Measurements from ENCODE around the gene ABCD3. TPM values are rescaled to one million over a fixed set of nuclear protein-coding genes. Genes with fewer than 3 reads are reported as not detected.

The ABCD3 gene
- total RNA-seq, 8 experiments from 2014 or later = 41.9 to 222 (median 47.4) TPM

DNA sequence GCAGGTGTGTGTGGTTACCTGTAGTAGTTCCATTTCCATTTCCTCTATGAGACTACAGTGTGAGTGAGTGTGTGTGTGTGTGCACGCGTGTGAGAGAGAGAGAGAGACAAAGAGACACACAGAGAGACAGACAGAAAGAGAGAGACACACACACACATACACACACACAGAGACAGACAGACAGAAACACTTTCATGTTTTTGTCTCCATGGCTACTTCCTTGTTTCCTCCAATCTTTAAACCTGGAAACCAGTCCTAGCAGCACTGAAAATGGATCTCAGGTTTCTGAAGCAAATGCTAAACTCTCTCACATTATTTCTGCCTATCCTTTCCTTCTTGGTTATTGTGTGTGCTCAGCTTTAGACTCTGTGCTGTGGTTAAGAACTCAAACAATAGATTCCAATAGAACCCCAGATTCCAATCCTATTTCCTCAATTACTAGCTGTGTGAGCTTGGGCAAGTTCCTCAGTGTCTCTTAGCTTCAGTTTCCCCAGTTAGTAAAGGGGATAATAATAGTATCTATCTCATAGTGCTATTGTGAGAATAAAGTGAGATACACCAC is 22.4 kb upstream of the ABCD3 start:
- H3K4me3 ChIP-seq = no peak overlapping the region
- no peak overlapping the region for H3K27ac ChIP-seq
- H3K4me1 ChIP-seq (replicated peaks in 1 of 2) = no peaks in the 10 kb centered on the region
- no peak for ATAC-seq (replicated peaks in 6 of 8)
- 50 to 100% (median 100%) methylated on average over 2 of the region's 2 CpGs; no CpG with 5 or more reads in 5 of the 10 experiments for WGBS, 10 experiments
- in situ Hi-C loops (cut with MboI; ENCODE audit: low pct_unique_long_range_greater_than_20kb in 2 of 9, low sequenced_read_pairs in 9 of 9, unreplicated experiment in 9 of 9) = no loop called here

DNA sequence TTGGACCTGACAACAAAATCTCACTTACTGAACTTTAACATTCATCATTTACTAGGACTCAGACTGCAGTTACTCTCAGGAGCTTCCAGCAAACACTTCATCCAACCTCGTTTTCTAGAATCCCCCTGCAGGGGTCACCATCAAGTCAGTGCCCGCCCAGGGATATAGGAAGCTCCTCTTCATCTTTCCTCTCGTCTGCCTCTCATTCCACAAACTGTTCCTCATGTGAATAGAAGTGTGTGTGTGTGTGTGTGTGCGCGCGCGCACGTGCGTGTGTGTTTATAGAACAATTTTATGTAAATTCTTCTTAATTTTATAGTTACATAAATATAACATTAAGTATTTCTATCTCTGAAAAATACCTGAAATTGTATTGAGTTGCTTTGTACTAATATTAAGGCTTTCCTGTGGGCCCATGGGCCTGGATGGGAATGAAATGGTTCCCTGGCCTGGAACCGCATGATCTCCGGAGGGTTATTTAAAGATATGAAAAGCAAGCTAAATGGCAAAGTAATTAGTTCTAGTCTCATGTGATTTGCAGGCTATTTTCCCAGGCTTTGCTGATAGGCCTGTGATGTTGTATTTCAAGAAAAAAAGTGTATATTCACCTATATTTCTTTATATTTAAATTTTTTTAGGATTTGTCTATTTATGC is 21.7 kb upstream of the ABCD3 start:
- peak in 1 of 8 experiments; percentile 47 for ATAC-seq (replicated peaks in 6 of 8)
- WGBS, 10 experiments = 0 to 100% (median 85%) methylated on average over 1 to 11 of the region's 11 CpGs; no CpG with 5 or more reads in 3 of the 10 experiments
- Histone ChIP-seq H3K27ac (no peak overlapping the region), H3K4me3 (no peak overlapping the region), H3K4me1 (replicated peaks in 1 of 2) (no peaks in the 10 kb centered on the region)
- in situ Hi-C loops (cut with MboI; ENCODE audit: low pct_unique_long_range_greater_than_20kb in 2 of 9, low sequenced_read_pairs in 9 of 9, unreplicated experiment in 9 of 9) = no loop called here

DNA sequence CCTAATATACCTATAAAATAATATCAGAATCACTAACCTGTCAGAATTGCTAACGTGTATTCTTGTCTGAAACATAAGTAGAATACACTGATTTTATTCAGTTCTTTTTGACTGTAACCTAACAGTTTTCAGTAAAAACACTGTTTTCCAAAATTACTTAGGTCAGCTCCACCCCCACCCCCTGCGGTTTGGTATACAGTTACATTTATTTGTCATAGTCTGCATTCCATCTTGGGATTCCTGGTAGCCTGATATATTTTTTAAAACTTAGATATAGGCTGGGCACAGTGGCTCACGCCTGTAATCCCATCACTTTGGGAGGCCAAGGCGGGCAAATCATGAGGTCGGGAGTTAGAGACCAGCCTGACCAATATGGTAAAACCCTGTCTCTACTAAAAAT is 19.8 kb upstream of the ABCD3 start:
- in situ Hi-C loops (cut with MboI; ENCODE audit: low pct_unique_long_range_greater_than_20kb in 2 of 9, low sequenced_read_pairs in 9 of 9, unreplicated experiment in 9 of 9) = no loop called here
- no peak for ATAC-seq (replicated peaks in 6 of 8)
- H3K4me3 ChIP-seq = no peak overlapping the region
- WGBS, 10 experiments = 42 to 100% (median 82%) methylated on average over 1 to 5 of the region's 5 CpGs
- no peak overlapping the region for H3K27ac ChIP-seq
- H3K4me1 ChIP-seq (replicated peaks in 1 of 2) = no peaks in the 10 kb centered on the region

DNA sequence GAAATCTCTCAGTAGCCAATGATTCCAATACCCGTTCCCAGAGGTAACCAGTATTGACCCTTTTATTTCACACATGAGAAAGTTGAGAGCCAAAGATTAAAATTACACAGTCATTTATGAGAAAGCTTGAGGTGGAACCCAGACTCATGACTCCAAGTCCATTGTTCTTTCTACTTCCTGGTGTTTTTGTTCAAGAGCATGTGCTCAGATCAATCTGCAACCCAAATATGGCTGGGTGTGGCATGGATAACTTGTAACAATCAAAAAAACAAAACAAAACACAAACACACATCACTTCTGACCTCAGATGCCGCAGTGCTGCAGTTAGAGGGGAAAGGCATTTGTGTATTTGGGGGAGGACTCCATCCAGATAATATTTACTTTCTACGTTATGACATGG is 18.7 kb upstream of the ABCD3 start:
- no peak overlapping the region for H3K4me3 ChIP-seq
- H3K4me1 ChIP-seq (replicated peaks in 1 of 2) = no peaks in the 10 kb centered on the region
- H3K27ac ChIP-seq = no peak overlapping the region
- in situ Hi-C loops (cut with MboI; ENCODE audit: low pct_unique_long_range_greater_than_20kb in 2 of 9, low sequenced_read_pairs in 9 of 9, unreplicated experiment in 9 of 9) = no loop called here
- ATAC-seq (replicated peaks in 6 of 8) = peak in 2 of 8 experiments; percentile 58 to 71
- WGBS, 10 experiments = 83 to 100% (median 92%) methylated on average over 1 to 3 of the region's 3 CpGs

DNA sequence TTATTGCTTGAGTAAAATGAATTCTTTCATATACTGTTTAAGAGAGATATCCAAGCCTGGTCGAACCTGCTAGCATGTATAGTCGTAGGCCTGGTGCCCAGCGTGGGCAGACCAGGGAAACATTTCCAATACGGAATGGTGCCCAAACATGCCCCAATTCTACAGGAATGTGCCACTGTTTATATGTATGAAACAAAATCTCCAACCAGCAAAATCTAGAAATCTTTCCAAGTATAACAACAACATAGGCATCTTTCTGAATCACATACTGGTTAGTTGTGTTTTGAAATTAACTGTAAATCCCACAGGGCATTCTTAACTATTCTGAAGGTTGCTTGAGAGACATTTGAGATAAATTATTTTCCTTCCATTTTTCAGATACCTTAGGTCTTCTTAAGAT is 17.0 kb upstream of the ABCD3 start:
- ATAC-seq (replicated peaks in 6 of 8) = no peak
- 60 to 100% (median 91%) methylated on average over 1 to 4 of the region's 4 CpGs; no CpG with 5 or more reads in 1 of the 10 experiments for WGBS, 10 experiments
- in situ Hi-C loops (cut with MboI; ENCODE audit: low pct_unique_long_range_greater_than_20kb in 2 of 9, low sequenced_read_pairs in 9 of 9, unreplicated experiment in 9 of 9) = no loop called here
- Histone ChIP-seq H3K4me1 (replicated peaks in 1 of 2) (no peaks in the 10 kb centered on the region), H3K4me3 (no peak overlapping the region), H3K27ac (no peak overlapping the region)

DNA sequence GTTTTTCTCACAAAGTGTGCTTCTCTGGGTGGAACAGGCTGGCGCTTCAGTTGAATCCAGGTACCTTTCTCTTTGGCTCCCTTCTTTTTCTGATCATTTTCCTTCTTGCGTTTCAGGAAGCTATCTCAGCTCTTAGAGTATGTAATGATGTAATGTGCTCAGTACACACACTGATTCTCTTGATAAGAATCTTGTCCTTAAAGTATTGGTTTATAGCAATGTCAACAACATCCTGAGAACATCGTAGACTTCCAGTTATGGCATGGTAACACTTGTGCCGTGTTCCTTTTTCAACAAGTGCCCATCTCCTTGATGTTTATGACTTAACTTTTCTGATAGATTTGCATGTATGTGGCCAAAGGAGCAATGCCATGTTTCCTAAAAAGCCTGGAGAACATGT is 11.7 kb upstream of the ABCD3 start:
- 47 to 100% (median 93%) methylated on average over 2 to 4 of the region's 4 CpGs; no CpG with 5 or more reads in 1 of the 10 experiments for WGBS, 10 experiments
- ATAC-seq (replicated peaks in 6 of 8) = no peak
- Histone ChIP-seq H3K4me1 (replicated peaks in 1 of 2) (no peaks in the 10 kb centered on the region), H3K4me3 (no peak overlapping the region), H3K27ac (no peak overlapping the region)
- in situ Hi-C loops (cut with MboI; ENCODE audit: low pct_unique_long_range_greater_than_20kb in 2 of 9, low sequenced_read_pairs in 9 of 9, unreplicated experiment in 9 of 9) = no loop called here

DNA sequence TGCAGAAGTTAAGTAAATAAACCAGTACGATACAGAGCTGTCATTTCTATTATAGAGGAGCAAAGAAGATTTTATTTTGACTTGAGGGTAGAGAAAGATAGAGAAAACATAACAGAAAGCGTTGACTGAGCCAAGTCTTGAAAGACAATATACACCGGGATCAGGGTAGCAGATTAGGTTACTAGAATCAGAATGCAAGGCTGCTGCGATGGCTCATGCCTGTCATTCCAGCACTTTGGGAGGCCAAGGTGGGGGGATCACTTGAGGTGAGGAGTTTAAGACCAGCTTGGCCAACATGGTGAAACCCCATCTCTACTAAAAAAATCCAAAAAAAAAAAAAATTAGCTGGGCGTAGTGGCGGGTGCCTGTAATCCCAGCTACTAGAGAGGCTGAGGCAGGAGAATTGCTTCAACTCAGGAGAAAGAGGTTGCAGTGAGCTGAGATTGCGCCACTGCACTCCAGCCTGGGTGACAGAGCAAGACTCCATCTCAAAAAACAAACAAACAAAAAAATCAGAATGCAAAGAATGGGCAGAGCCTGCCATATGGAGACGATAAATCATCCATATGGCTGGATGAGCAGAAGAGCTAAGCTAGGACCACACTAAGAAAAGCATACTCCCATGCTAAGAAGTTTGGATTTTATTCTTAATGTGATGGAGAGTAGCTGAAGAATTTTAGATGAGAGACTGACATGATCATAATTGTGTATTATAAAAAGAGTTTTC is 9.9 kb upstream of the ABCD3 start:
- in situ Hi-C loops (cut with MboI; ENCODE audit: low pct_unique_long_range_greater_than_20kb in 2 of 9, low sequenced_read_pairs in 9 of 9, unreplicated experiment in 9 of 9) = no loop called here
- Histone ChIP-seq H3K4me3 (no peak overlapping the region), H3K27ac (no peak overlapping the region), H3K4me1 (replicated peaks in 1 of 2) (no peaks in the 10 kb centered on the region)
- peak in 4 of 8 experiments; percentile 27 to 76 (median 47) for ATAC-seq (replicated peaks in 6 of 8)
- 46 to 100% (median 78%) methylated on average over 2 to 8 of the region's 8 CpGs for WGBS, 10 experiments

DNA sequence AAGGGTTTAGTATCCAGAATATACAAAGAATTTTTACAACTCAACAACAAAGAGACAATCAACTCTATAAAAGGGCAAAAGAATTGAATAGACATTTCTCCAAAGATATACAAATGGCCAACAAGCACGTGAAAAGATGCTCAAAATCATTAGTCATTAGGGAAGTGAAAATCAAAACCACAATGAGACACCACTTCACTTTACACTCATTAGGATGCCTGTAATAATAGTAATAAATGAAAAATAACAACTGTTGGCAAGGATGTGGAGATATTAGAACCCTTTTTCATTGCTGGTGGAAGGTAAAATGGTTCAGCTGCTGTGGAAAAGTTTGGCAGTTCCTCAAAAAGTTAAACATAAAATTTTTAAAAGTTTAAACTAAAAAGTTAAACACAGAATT is 7.0 kb upstream of the ABCD3 start:
- WGBS, 10 experiments = 10 to 82% (median 50%) methylated on average over 1 of the region's 1 CpG; no CpG with 5 or more reads in 1 of the 10 experiments
- H3K4me1 ChIP-seq (replicated peaks in 1 of 2) = no peaks in the 10 kb centered on the region

DNA sequence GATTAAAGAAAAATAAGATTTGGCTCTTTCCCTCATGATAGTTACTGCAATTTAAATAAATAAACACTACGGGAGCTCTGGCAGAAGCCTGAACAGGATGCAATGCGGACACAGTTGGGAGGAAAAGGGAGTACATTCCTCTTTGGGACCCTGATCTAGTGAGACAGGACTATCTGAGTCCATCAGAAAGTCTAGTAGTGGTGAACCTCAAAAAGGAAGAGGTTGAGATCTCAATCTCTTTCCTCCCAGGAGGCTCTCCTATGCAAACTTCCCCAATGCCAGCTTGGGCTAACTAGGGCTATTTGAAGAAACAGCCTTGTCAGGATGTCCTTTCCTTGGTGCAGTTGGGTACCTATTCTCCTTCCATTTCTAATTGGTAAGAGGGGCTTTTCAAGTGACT is 4.9 kb upstream of the ABCD3 start:
- Histone ChIP-seq H3K4me1 (replicated peaks in 1 of 2) (peaks cover 6 to 11% of the 10 kb centered on the region in 2 donors), H3K4me3 (no peak overlapping the region), H3K27ac (no peak overlapping the region)
- no peak for ATAC-seq (replicated peaks in 6 of 8)
- 49 to 100% (median 91%) methylated on average over 1 to 2 of the region's 2 CpGs for WGBS, 10 experiments
- in situ Hi-C loops (cut with MboI; ENCODE audit: low pct_unique_long_range_greater_than_20kb in 2 of 9, low sequenced_read_pairs in 9 of 9, unreplicated experiment in 9 of 9) = no loop called here

More for the DNA sequence above, 7.0 kb upstream of the ABCD3 start:
- ATAC-seq (replicated peaks in 6 of 8) = no peak
- no peak overlapping the region for H3K27ac ChIP-seq
- in situ Hi-C loops (cut with MboI; ENCODE audit: low pct_unique_long_range_greater_than_20kb in 2 of 9, low sequenced_read_pairs in 9 of 9, unreplicated experiment in 9 of 9) = no loop called here
- no peak overlapping the region for H3K4me3 ChIP-seq

DNA sequence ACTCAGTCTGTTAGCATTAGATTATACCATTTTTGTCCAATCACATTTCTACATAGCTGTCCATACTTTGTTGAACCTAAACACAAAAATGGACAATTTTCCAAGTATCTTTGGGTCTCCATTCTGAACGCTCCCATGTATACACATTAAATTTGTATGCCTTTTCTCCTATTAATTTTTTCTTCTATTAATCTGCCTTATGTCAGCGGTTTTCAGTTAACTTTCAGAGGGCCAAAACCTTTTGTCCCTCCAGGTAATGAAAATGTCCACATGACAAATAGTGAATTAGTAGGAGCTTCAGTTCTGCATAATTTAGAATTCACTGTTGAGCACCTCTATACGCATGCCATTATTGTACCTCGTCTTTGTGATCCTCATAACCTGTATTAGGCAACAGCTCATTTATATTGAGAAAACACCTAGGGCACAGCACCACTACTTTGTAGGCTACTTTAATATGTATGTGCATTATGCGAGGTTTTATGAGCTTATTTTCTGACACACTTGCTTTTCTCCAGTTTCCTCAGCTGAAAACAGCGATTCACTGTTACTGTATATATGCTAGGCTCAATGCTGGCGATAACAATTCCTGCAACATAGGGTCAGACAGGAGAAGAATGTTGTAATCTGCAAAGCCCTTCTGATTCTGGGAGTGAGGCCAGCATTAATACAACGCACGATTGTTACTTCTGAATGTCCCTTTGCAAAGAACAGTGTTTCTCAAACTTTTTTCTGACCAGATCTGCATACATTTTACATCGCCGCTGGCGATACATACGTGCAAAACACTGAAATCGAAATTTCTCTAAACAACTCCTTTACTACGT is 1.1 kb upstream of the ABCD3 start:
- peak in 3 of 8 experiments; percentile 5 to 21 (median 5) for ATAC-seq (replicated peaks in 6 of 8)
- 10 to 100% (median 49%) methylated on average over 3 to 15 of the region's 15 CpGs for WGBS, 10 experiments
- in situ Hi-C loops (cut with MboI; ENCODE audit: low pct_unique_long_range_greater_than_20kb in 2 of 9, low sequenced_read_pairs in 9 of 9, unreplicated experiment in 9 of 9) = no loop called here

DNA sequence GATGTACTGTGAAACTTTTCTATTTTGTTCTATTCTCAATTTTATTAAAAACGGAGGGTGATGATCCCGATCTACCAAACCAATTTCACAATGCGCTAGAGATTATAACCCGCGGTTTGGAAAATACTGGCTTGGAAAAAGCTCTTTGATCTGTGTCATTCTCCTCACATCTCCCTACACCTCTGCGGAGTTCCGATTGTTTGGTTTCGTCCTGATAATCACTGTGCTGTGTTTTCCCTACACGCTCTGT is 536 bp upstream of the ABCD3 start:
- ATAC-seq (replicated peaks in 6 of 8) = no peak
- H3K27ac ChIP-seq = peak overlapping the region; percentile 70 to 80
- H3K4me1 ChIP-seq (replicated peaks in 1 of 2) = peaks cover 10 to 29% of the 10 kb centered on the region in 2 donors
- H3K4me3 ChIP-seq = peak overlapping the region; percentile 65 to 87 (median 76)
- WGBS, 10 experiments = 0 to 14% (median 2%) methylated on average over 4 to 9 of the region's 9 CpGs; no CpG with 5 or more reads in 2 of the 10 experiments
- in situ Hi-C loops (cut with MboI; ENCODE audit: low pct_unique_long_range_greater_than_20kb in 2 of 9, low sequenced_read_pairs in 9 of 9, unreplicated experiment in 9 of 9) = no loop called here

More for the DNA sequence above, 1.1 kb upstream of the ABCD3 start:
- Histone ChIP-seq H3K4me3 (peak overlapping the region; percentile 65 to 87 (median 76)), H3K27ac (peak overlapping the region; percentile 70 to 80), H3K4me1 (replicated peaks in 1 of 2) (peaks cover 10 to 29% of the 10 kb centered on the region in 2 donors)

DNA sequence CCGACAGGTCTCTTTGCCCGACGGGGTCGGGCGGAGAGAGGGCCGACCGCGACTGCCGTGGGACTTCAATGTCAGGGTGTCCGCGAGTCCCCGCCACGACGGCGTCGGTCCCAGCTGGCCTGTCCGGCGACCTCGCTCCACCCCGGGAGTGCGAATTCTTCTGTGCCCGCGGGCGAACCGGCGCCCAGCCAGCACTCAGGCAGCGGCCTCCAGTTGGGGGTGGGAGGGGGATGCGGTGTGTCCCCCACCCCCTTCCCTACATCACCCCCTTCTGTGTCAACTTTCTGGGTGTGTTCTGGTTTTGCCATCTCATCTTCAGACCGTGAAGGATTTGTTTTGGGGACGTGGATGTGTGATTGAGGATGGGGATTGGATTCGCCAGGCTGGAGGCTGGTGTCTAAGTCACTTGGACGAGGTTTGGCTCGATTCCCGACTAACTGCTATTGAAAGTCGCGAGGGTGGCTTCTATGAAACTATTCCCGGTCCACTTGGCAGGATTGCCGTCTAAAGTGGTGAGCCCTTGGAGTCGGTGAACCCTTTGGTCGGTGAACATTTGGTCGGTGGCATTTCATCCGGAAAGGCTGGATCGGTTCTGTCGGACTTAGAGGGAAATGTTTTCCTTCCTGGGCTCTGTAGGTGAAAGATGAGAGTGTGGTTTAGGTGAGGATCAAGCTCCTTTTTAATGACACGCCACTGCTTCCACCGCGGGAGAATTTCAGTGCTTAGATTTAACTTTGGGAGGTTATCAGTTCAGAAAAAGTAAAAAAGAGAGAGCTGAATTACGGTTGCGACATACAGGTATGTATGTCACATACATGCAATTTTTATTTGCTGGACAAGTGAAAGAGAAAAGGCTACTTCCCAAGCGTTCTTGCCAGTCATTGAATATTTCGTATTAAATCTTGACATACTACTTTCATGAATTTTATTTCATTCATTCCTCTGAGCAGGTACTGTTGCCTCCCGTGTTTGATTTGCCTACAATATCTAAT is 771 bp downstream of the ABCD3 start:
- peak overlapping the region; percentile 53 to 65 for H3K27ac ChIP-seq
- WGBS, 10 experiments = 0 to 14% (median 4%) methylated on average over 1 to 28 of the region's 52 CpGs
- H3K4me1 ChIP-seq (replicated peaks in 1 of 2) = peaks cover 10 to 29% of the 10 kb centered on the region in 2 donors
- H3K4me3 ChIP-seq = peak overlapping the region; percentile 65 to 87 (median 76)
- in situ Hi-C loops (cut with MboI; ENCODE audit: low pct_unique_long_range_greater_than_20kb in 2 of 9, low sequenced_read_pairs in 9 of 9, unreplicated experiment in 9 of 9) = no loop called here
- peak in 3 of 8 experiments; percentile 10 to 24 (median 14) for ATAC-seq (replicated peaks in 6 of 8)

Data from motor neuron (in vitro differentiated cells).